Esophagus squamous epithelium (tissue), 4 donors: Measurements from ENCODE around the gene STXBP4.

ENCODE experiments used
- POLR2A ChIP-seq, 4 donors: fragments of 450-650 bp; IDR thresholded peaks; one replicate each; pipeline ENCODE4 v1.6.1; 2017; ENCODE audit warnings: antibody characterized with exemption in 4 of 4, mild to moderate bottlenecking in 4 of 4, moderate library complexity in 3 of 4
- TF ChIP-seq, protein P1 (sequence below), 6 experiments: fragments of 450-650 bp in 4 of 6; fragments of 200-600 bp in 2 of 6; sonication (generic) in 2 of 6; IDR thresholded peaks; one replicate each; pipeline ENCODE4 v1.5.1; 2016 to 2019; ENCODE audit warnings: antibody characterized with exemption in 6 of 6, mild to moderate bottlenecking in 4 of 6, moderate library complexity in 4 of 6

DNA sequence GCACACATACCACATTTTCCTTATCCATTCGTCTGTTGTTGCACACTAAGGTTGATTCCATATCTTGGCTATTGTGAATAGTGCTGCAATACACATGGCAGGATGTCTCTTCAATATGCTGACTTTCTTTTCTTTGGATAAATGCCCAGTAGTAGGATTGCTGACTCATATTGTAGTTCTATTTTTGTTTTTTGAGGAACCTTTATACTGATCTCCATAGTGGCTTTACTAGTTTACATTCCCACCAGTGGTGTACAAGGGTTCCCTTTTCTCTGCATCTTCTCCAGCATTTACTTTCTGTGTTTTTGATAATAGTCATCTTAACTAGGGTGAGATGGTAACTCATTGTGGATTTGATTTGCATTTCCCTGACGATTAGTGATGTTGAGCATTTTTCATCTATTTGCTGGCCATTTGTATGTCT is 118.1 kb downstream of the STXBP4 start:
- no peak for TF ChIP-seq POLR2A (IDR thresholded peaks at IDR 0.05)
- TF ChIP-seq, protein P1, sequence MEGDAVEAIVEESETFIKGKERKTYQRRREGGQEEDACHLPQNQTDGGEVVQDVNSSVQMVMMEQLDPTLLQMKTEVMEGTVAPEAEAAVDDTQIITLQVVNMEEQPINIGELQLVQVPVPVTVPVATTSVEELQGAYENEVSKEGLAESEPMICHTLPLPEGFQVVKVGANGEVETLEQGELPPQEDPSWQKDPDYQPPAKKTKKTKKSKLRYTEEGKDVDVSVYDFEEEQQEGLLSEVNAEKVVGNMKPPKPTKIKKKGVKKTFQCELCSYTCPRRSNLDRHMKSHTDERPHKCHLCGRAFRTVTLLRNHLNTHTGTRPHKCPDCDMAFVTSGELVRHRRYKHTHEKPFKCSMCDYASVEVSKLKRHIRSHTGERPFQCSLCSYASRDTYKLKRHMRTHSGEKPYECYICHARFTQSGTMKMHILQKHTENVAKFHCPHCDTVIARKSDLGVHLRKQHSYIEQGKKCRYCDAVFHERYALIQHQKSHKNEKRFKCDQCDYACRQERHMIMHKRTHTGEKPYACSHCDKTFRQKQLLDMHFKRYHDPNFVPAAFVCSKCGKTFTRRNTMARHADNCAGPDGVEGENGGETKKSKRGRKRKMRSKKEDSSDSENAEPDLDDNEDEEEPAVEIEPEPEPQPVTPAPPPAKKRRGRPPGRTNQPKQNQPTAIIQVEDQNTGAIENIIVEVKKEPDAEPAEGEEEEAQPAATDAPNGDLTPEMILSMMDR (IDR thresholded peaks at IDR 0.05), result no peak
